ENCODE data around the gene SYT2. TPM values are rescaled to one million over a fixed set of nuclear protein-coding genes. Genes with fewer than 3 reads are reported as not detected.
"Not testable (repeated sequence)": the region's sequence is repeated elsewhere in the genome, so short reads cannot be mapped to it uniquely, and the experiment has no call there.

The SYT2 gene
- total RNA-seq, 4 donors from 2014 or later, result under 0.01 to 0.38 TPM; not detected in 2

DNA sequence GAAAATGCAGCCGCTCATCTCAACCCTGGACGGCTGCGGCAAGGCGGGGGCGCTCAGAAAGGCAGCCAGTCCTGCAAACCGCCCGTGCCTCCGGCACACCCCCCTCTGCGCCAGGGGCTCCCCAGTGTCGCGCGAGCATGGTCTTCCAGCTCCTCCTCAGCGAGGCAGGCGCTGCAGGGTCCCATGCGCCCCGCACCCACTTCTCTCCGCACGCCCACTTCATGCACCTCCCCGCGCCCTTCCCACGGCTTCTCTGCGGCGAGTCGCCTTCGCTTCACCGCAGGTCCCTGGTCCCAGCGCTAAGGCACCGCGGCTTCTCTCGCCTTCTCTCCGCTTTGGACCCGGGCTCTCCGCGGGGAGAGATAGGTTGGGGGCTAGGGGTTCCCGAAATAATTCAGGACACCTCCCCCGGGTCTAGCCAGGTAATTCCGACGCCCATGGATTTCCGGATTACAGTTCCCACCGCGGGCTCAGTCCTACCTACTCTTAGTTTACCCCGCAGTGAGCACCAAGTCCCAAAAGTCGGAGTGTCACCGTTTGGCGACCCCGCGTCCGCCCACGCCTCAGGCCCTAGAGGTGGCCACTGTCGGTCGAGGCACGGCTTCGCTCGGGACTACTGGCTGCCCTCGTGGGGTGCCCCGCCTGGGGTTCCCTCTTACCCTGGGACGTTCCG lies 67.5 kb downstream of the SYT2 start:
- 1 to 2% methylated on average over 34 to 41 of the region's 58 CpGs for WGBS, 2 donors
- no peak for DNase-seq
- peaks cover 13% of the 10 kb centered on the region for H3K27me3 ChIP-seq

DNA sequence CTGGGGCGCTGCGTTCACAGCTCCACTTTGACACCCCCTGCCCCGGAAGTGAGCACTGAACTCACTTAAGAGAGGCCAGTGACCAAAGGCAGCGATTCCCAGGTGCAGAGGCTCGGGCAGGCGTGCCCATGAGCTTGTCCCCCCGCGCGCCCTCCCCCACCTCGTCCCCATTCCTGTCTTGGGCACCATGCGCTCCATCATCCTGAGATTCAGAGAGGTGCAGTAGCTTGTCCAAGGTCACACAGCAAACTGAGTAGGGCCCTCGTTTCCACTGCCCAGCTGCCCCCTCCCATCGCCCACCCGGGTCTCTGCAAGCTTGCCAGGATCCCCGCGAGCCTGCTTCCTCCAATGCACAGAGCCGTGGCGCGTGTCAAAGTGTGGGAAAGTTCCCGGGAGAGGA lies 68.0 kb downstream of the SYT2 start:
- Histone ChIP-seq H3K4me3 (replicated peaks in 1 of 3) (peak overlapping the region in 1 of 3 donors; percentile 26), H3K9me3 (no peaks in the 10 kb centered on the region), H3K4me1 (peaks cover 7 to 20% of the 10 kb centered on the region in 2 donors), H3K27ac (no peak overlapping the region), H3K36me3 (no peaks in the 10 kb centered on the region), H3K27me3 (peaks cover 13% of the 10 kb centered on the region)
- intact Hi-C loops (cut with DNase I), result no loop called here
- no peak for TF ChIP-seq POLR2A (IDR thresholded peaks at IDR 0.05)
- TF ChIP-seq, protein P1, sequence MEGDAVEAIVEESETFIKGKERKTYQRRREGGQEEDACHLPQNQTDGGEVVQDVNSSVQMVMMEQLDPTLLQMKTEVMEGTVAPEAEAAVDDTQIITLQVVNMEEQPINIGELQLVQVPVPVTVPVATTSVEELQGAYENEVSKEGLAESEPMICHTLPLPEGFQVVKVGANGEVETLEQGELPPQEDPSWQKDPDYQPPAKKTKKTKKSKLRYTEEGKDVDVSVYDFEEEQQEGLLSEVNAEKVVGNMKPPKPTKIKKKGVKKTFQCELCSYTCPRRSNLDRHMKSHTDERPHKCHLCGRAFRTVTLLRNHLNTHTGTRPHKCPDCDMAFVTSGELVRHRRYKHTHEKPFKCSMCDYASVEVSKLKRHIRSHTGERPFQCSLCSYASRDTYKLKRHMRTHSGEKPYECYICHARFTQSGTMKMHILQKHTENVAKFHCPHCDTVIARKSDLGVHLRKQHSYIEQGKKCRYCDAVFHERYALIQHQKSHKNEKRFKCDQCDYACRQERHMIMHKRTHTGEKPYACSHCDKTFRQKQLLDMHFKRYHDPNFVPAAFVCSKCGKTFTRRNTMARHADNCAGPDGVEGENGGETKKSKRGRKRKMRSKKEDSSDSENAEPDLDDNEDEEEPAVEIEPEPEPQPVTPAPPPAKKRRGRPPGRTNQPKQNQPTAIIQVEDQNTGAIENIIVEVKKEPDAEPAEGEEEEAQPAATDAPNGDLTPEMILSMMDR (IDR thresholded peaks at IDR 0.05), result no peak
- no peak for DNase-seq
- whole genome bisulfite sequencing, 2 donors, result 34 to 36% methylated on average over 14 to 17 of the region's 20 CpGs

More for the DNA sequence above, 67.5 kb downstream of the SYT2 start:
- Histone ChIP-seq H3K27ac (no peak overlapping the region), H3K9me3 (no peaks in the 10 kb centered on the region), H3K36me3 (no peaks in the 10 kb centered on the region), H3K4me1 (peaks cover 7 to 20% of the 10 kb centered on the region in 2 donors), H3K4me3 (replicated peaks in 1 of 3) (peak overlapping the region in 1 of 3 donors; percentile 26)
- TF ChIP-seq, protein P1 (IDR thresholded peaks at IDR 0.05), result no peak
- no peak for TF ChIP-seq POLR2A (IDR thresholded peaks at IDR 0.05)
- intact Hi-C loops (cut with DNase I), result no loop called here

DNA sequence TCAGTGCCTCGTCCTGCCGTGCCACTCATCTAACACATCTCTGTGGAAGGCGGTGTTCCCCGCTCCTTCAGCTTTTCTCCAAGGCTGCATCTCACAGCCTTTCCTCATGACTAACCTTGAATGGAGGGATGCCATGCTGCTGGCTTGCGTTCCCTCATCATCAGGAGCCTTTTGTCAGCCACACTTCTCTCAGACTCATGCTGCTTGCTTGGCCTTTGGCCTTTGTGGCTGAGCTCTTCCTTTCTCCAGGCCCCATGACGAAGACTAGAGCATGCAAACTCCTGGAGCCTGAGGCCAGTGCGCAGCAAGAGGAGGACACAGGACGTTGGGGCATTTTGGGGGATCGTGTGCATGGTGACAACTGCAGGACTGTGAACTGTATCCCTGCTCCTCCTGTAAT lies 70.8 kb downstream of the SYT2 start:
- 80 to 86% methylated on average over 9 of the region's 9 CpGs for WGBS, 2 donors
- intact Hi-C loops (cut with DNase I), result no loop called here
- peaks cover 7 to 20% of the 10 kb centered on the region in 2 donors for H3K4me1 ChIP-seq
- H3K36me3 ChIP-seq, result no peaks in the 10 kb centered on the region
- peaks cover 13% of the 10 kb centered on the region for H3K27me3 ChIP-seq
- no peaks in the 10 kb centered on the region for H3K9me3 ChIP-seq
- DNase-seq, result no peak
- no peak for TF ChIP-seq POLR2A (IDR thresholded peaks at IDR 0.05)
- TF ChIP-seq, protein P1 (IDR thresholded peaks at IDR 0.05), result no peak
- no peak overlapping the region for H3K4me3 ChIP-seq (replicated peaks in 1 of 3)
- no peak overlapping the region for H3K27ac ChIP-seq

DNA sequence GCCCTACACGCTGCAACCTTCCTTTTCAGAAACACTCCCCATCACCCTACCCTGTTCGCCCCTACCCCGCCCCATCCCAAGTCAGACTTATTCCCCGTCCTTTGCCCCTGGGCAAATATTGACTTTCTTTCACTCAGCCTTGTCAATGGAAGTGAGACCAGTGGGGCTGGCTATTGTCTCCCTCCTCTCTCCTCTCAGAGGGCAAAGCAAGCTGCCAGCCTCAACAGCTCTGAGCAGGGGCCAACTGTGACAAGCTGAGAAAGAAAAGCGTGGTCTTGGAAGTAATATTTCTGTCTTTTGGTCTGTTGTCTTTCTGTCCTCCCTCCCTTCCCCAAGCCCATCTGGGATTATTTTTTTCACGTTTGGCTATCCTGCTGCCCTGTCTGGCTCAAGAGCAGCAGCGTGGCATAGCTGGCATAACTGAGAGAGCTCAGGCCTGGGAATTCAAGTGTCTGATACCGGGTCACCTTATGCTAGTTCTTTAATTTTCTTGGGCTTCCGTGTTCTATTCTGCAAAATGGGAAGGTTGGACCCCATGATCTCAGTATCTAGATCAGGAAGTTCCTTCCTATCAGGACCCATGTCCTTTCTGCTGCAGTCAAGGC lies 71.5 kb downstream of the SYT2 start:
- peaks cover 7 to 15% of the 10 kb centered on the region in 2 donors for H3K4me1 ChIP-seq

DNA sequence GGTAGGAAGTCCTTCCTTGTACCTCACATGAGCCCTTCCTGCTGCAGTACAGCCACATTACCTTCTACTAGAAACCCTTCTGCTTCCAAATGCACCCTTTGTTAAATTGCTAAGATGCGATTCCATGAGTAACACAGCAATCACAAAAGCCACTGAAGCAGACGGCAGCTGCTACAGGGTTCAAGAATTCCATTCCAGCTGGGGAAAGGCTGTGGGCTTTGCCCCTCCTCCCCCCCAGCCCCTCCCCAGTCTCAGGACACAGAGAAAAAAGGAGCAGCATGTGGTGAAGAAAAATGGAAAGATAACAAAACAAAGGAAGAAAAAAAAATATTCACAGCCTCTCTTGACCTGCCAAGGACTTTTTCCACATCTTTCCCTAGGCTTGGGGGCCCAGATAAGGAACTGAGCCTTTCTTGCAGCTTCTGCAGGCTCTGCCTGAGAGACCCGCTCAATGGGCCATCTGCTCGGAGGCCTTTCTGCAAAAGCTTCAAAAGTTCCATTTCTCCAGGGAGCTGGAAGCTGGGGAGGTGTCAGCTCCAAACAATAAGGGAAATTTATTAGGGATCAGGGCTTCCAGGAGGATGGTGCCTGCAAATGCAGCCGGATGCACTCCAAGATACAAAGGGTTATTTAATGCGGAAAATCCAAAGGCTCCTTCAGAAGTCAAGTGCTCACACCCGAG lies 72.1 kb downstream of the SYT2 start:
- intact Hi-C loops (cut with DNase I), result no loop called here
- no peak for DNase-seq
- Histone ChIP-seq H3K36me3 (no peaks in the 10 kb centered on the region), H3K27me3 (peaks cover 10% of the 10 kb centered on the region), H3K4me3 (replicated peaks in 1 of 3) (no peak overlapping the region), H3K9me3 (no peaks in the 10 kb centered on the region), H3K4me1 (peaks cover 7 to 9% of the 10 kb centered on the region in 2 donors), H3K27ac (no peak overlapping the region)
- 66 to 69% methylated on average over 7 of the region's 7 CpGs for WGBS, 2 donors
- TF ChIP-seq, protein P1 (IDR thresholded peaks at IDR 0.05), result no peak
- TF ChIP-seq POLR2A (IDR thresholded peaks at IDR 0.05), result no peak

More for the DNA sequence above, 71.5 kb downstream of the SYT2 start:
- DNase-seq; H3K27ac ChIP-seq; intact Hi-C loops (cut with DNase I); H3K9me3 ChIP-seq; H3K36me3 ChIP-seq; H3K4me3 ChIP-seq (replicated peaks in 1 of 3): not testable (repeated sequence)
- H3K27me3 ChIP-seq, result peaks cover 13% of the 10 kb centered on the region
- WGBS, 2 donors, result 50 to 63% methylated on average over 9 of the region's 9 CpGs

DNA sequence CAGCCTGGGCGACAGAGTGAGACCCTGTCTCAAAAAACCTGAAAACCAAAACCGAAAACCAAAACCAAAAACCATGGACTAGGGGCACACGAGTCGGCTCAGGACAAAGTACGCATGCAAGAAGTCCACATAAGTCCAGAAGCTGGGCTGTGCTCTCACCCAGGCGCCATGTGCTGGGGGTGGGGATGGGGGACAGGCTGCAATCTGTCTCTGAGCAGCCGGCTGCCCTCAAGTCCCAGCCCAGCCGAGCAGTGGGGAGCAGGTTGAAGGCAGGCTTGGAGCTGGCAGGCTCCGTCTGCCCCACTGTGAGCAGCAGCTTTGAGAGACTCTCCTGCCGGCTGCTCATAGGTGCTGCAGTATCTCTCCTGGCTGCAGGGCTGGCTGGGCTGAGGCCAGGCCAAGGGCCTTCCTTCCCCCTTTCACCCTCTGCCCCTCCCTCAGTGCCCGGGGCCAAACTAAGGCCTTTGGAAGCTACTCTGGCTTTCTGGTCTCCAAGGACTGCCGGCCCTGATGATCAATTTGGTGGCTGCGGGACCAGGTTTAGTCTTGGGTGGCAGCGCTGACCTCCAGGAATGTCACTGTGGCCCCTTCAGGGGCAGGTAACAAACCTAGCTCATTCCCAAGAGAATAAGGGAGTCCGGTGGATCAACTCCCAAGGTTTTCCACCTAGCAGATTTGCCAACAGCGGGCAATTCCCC lies 72.8 kb downstream of the SYT2 start:
- WGBS, 2 donors, result 68 to 88% methylated on average over 11 to 15 of the region's 16 CpGs
- DNase-seq; intact Hi-C loops (cut with DNase I); H3K9me3 ChIP-seq; H3K4me3 ChIP-seq (replicated peaks in 1 of 3); H3K27me3 ChIP-seq; H3K27ac ChIP-seq; H3K4me1 ChIP-seq; H3K36me3 ChIP-seq: not testable (repeated sequence)

DNA sequence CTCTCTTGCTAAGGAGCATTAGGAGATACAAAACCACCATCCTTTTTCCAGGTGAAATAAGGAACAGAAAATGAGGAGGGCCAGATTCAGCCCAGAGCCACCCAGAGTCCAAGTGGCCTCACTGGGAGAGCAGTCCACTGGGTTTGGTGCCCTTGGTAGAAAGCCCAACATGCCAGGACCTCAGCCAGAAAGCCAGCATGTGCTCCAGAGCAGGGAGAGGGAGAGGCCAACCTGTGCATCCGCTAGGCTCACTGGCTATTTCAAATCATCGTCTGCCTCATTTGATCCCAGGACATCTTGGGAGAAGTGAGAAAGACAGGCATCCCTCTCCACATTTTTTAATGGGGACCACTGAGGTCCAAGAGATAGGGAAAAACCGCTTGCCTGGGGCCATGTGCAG lies 74.1 kb downstream of the SYT2 start:
- H3K4me3 ChIP-seq (replicated peaks in 1 of 3); H3K27me3 ChIP-seq; intact Hi-C loops (cut with DNase I); H3K9me3 ChIP-seq; H3K36me3 ChIP-seq; DNase-seq; H3K4me1 ChIP-seq; H3K27ac ChIP-seq: not testable (repeated sequence)
- WGBS, 2 donors, result 57 to 59% methylated on average over 3 of the region's 3 CpGs

Data from thyroid gland (tissue), 4 donors.